ENCODE measurements around the gene CNST.
A peak's percentile ranks its signal among the peaks of the same experiment; 100 is the strongest.
"Not testable (repeated sequence)": the region's sequence is repeated elsewhere in the genome, so short reads cannot be mapped to it uniquely, and the experiment has no call there.

Gene CNST

DNA sequence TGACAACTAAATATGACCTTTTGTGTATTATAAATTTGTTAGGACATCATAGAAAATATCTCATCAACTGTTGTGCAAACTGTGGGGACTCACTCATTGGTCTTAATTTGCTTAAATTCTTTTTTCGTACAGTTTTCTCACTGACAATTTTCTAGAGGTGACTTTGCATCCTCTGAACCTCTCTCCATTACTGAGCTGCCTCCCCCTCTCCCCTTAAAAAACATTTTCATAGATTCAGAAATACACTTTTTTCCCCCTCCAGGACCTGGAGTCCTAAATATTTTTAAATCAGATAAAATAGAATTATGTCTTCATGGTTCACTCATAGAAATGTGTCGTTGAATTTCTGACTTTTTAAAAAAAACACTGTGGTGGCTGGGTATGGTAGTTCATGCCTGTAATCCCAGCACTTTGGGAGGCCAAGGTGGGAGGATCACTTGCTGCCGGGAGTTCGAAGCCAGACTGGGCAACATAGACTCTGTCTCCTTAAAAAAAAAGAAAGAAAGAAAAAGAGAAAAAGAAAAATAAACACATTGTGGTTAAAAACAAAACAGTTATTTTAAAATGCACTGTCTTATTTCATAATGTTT is 1.5 kb downstream of the CNST start:
- H3K4me1 Mint-ChIP-seq (ENCODE audit: low read depth) = peaks cover 39% of the 10 kb centered on the region
- no peaks in the 10 kb centered on the region for H3K27me3 Mint-ChIP-seq (ENCODE audit: low read depth)
- no peaks in the 10 kb centered on the region for H3K9me3 Mint-ChIP-seq
- peaks cover 23% of the 10 kb centered on the region for H3K36me3 Mint-ChIP-seq (ENCODE audit: low read depth)
- H3K4me3 Mint-ChIP-seq = peak overlapping the region; percentile 98
- H3K27ac Mint-ChIP-seq = peak overlapping the region; percentile 96
- DNase-seq (ENCODE audit: low spot score) = no peak

DNA sequence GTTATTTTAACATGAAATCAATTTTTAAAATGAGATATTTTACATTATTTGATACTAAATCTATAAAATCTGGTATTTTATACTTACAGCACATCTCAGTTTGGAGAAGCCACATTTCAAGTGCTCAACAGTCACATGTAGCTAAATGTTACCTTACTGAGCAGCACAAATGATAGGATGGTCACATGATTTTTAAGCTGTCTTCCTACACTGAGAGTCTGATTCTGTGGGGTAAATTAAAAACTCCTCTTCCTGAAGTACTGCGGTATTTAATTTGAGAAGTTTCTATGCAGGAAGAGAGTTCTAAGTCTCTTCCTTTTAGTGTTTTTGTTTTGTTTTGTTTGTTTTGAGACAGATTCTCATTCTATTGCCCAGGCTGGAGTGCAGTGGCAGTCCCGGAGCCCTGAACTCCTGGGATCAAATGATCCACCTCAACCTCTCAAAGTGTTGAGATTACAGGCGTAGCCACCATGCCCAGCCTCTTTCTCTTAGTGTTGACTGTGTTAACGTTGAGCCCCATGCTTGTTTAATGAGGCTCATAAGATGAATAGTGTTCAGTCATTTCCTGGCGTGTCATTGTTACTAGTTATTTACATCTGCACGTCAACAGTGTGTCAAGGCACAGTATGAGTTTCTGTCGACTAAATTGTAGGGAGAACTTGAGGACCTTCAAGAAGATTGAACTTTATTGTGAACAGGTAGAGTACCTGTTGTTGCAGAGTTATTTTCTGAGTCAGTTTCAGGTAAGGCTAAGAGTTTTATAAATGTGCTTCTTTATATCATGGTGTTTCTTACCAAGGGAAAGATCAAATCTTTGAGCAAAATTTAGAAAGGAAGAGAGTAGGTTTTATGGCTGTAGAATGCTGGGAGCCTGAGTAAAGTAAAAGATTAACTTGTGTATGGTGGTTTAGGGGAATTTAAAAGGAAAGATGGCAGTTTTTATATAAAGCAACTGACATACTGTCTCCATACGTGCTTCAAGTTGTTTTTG is 3.3 kb downstream of the CNST start:
- H3K4me1 Mint-ChIP-seq (ENCODE audit: low read depth) = peaks cover 45% of the 10 kb centered on the region
- peak overlapping the region; percentile 88 for H3K4me3 Mint-ChIP-seq
- H3K27me3 Mint-ChIP-seq (ENCODE audit: low read depth) = no peaks in the 10 kb centered on the region
- H3K36me3 Mint-ChIP-seq (ENCODE audit: low read depth) = peaks cover 18% of the 10 kb centered on the region
- H3K27ac Mint-ChIP-seq = peak overlapping the region; percentile 99
- no peaks in the 10 kb centered on the region for H3K9me3 Mint-ChIP-seq
- peak; percentile 33 for DNase-seq (ENCODE audit: low spot score)

DNA sequence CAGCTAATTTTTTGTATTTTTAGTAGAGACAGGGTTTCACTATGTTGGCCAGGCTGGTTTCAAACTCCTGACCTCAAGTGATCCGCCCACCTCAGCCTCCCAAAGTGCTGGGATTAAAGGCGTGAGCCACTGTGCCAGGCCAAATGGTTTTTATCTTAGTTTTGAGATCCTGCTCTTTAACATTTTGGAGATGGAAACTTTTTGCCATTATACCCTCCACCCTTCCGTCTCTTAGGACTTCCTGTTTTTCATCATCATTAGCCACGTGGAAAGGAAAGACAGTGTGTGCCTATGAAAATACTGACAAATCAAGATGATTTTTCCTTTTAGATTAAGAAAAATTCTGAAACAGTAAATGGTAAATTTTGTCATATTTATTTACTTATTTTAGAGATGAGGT is 5.1 kb downstream of the CNST start:
- H3K4me1 Mint-ChIP-seq (ENCODE audit: low read depth) = peaks cover 43% of the 10 kb centered on the region
- not testable (repeated sequence) for H3K9me3 Mint-ChIP-seq; DNase-seq (ENCODE audit: low spot score); H3K27me3 Mint-ChIP-seq (ENCODE audit: low read depth)
- peaks cover 18% of the 10 kb centered on the region for H3K36me3 Mint-ChIP-seq (ENCODE audit: low read depth)
- peak overlapping the region; percentile 47 for H3K4me3 Mint-ChIP-seq
- peak overlapping the region; percentile 87 for H3K27ac Mint-ChIP-seq

DNA sequence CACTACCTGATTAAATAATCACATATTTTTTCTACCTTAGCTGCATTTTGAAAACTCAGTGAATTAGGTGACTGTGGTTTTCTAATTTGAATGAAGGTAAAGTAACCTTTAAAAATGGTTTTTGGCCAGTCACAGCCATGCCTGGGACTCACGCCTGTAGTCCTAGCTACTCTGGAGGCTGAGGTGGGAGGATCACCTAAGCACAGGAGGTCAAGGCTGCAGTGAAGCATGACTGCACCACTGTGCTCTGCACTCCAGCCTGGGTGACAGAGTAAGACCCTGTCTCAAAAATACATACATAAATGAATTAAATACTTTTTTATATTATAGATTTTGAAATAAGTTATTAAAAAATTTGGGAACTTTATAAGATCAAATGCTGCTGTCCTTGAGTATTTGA is 5.7 kb downstream of the CNST start:
- H3K27ac Mint-ChIP-seq = no peak overlapping the region
- H3K27me3 Mint-ChIP-seq (ENCODE audit: low read depth) = no peaks in the 10 kb centered on the region
- no peak overlapping the region for H3K4me3 Mint-ChIP-seq
- H3K36me3 Mint-ChIP-seq (ENCODE audit: low read depth) = peaks cover 19% of the 10 kb centered on the region
- H3K9me3 Mint-ChIP-seq = no peaks in the 10 kb centered on the region
- peaks cover 44% of the 10 kb centered on the region for H3K4me1 Mint-ChIP-seq (ENCODE audit: low read depth)
- no peak for DNase-seq (ENCODE audit: low spot score)

DNA sequence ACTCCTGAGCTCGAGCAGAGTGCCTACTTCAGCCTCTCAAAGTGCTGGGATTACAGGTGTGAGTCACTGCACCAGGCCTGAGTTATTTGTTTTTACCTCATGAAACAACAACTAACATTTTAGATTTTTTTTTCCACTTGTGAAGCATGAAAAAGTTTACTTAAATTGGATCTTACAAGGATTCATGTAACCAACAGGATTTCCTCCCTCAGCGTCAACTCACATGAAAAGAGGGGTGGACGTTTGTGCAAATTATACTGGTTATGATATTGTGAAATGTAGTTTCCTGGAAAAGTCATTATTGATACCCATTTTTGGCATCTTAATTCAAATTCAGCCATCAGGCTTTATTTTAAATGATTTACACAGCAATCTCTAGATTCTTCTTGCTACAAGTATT is 6.5 kb downstream of the CNST start:
- peaks cover 20% of the 10 kb centered on the region for H3K36me3 Mint-ChIP-seq (ENCODE audit: low read depth)
- no peaks in the 10 kb centered on the region for H3K27me3 Mint-ChIP-seq (ENCODE audit: low read depth)
- no peaks in the 10 kb centered on the region for H3K9me3 Mint-ChIP-seq
- DNase-seq (ENCODE audit: low spot score) = no peak
- H3K27ac Mint-ChIP-seq = no peak overlapping the region
- H3K4me3 Mint-ChIP-seq = peak overlapping the region; percentile 29
- peaks cover 47% of the 10 kb centered on the region for H3K4me1 Mint-ChIP-seq (ENCODE audit: low read depth)

DNA sequence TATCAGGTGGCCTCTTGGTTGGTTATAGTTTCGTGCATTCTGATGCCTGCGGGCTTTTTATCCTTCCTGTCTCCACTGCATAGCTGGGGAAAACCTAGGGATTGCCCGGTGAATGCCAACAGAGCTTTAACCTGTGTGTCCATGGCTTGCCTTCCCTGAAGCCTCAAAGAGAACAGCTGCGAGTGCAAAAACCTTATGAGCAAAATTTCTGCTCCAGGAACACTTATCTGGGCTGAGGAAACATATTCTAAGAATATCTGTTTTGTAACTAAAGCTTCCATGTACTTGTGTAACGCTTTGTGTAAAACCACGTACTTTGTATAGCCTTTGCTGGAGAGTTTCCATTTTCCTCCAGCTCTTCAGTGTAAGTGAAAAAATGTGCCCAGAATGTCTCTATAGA is 7.2 kb downstream of the CNST start:
- H3K4me3 Mint-ChIP-seq = peak overlapping the region; percentile 12
- H3K36me3 Mint-ChIP-seq (ENCODE audit: low read depth) = peaks cover 23% of the 10 kb centered on the region
- H3K9me3 Mint-ChIP-seq = no peaks in the 10 kb centered on the region
- H3K27ac Mint-ChIP-seq = no peak overlapping the region
- no peak for DNase-seq (ENCODE audit: low spot score)
- H3K4me1 Mint-ChIP-seq (ENCODE audit: low read depth) = peaks cover 45% of the 10 kb centered on the region
- no peaks in the 10 kb centered on the region for H3K27me3 Mint-ChIP-seq (ENCODE audit: low read depth)

DNA sequence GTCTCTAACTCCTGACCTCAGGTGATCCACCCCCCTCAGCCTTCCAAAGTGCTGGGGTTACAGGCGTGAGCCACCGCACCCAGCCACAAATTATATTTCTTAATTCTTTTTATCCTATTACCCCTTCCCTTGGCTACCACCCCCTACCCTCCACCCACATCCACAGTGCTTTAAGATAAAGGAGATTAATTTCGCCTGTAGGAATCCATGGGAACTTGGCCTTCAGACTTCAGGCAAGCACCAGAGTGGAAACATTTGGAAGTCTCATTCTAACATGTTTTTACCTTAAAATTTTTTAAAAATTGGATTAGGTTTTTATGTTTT is 10.4 kb downstream of the CNST start:
- Mint-ChIP-seq H3K27me3 (ENCODE audit: low read depth) (no peaks in the 10 kb centered on the region), H3K36me3 (ENCODE audit: low read depth) (peaks cover 18% of the 10 kb centered on the region), H3K4me1 (ENCODE audit: low read depth) (peaks cover 35% of the 10 kb centered on the region), H3K4me3 (no peak overlapping the region), H3K27ac (no peak overlapping the region), H3K9me3 (no peaks in the 10 kb centered on the region)
- DNase-seq (ENCODE audit: low spot score) = no peak

DNA sequence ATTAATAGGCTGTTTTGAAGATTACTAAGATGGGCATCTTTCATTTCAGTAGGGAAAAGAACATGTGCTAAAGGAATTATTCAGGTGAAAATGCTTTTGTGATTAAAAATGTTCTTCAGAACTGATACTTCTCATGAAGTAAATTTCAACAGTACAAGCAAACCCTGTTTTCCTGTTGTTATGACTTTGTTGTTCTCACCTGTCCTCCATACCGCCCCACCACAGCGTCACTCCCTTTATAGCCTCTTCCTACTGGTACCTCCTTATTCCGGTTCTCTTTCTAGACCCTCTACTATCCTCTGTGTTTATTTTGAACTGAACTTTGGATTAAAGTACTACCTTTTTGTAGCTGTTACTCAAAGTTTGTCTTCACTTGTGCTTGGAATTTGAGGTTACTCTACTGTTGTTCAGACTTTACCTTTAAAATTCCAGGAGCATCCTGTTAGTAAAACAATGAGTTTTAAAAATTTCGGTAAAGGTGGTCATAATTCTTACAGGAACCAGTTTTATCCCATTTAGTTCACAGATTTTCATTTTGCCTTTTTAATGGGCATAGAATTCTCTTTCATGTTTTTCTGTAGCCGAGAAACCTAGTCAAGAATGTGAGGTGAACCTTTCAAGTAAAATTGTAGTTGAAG is 10.9 kb downstream of the CNST start:
- H3K9me3 Mint-ChIP-seq = no peaks in the 10 kb centered on the region
- H3K36me3 Mint-ChIP-seq (ENCODE audit: low read depth) = peaks cover 18% of the 10 kb centered on the region
- no peaks in the 10 kb centered on the region for H3K27me3 Mint-ChIP-seq (ENCODE audit: low read depth)
- peak overlapping the region; percentile 8 for H3K27ac Mint-ChIP-seq
- DNase-seq (ENCODE audit: low spot score) = no peak
- H3K4me3 Mint-ChIP-seq = peak overlapping the region; percentile 43
- peaks cover 35% of the 10 kb centered on the region for H3K4me1 Mint-ChIP-seq (ENCODE audit: low read depth)

DNA sequence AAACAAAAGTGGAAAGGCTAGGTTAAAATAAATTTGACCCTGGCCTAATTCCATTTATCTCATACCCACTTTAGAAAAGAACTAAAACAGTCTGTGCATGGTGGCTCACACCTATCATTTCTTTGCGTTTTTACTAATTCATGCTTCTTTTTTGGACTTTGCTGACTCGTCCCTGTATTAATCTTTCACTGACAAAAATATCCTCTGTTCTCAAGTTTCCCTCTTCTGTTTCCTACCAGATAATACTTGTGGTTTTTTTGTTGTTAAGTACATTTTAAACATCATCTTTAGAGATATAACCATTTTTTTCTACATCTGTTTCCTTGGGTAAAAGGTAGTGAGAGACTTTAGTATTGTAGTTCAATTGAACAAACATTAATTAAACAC is 11.5 kb downstream of the CNST start:
- peaks cover 18% of the 10 kb centered on the region for H3K36me3 Mint-ChIP-seq (ENCODE audit: low read depth)
- H3K27me3 Mint-ChIP-seq (ENCODE audit: low read depth) = no peaks in the 10 kb centered on the region
- peak overlapping the region; percentile 43 for H3K27ac Mint-ChIP-seq
- peaks cover 35% of the 10 kb centered on the region for H3K4me1 Mint-ChIP-seq (ENCODE audit: low read depth)
- H3K9me3 Mint-ChIP-seq = no peaks in the 10 kb centered on the region
- no peak overlapping the region for H3K4me3 Mint-ChIP-seq
- no peak for DNase-seq (ENCODE audit: low spot score)

DNA sequence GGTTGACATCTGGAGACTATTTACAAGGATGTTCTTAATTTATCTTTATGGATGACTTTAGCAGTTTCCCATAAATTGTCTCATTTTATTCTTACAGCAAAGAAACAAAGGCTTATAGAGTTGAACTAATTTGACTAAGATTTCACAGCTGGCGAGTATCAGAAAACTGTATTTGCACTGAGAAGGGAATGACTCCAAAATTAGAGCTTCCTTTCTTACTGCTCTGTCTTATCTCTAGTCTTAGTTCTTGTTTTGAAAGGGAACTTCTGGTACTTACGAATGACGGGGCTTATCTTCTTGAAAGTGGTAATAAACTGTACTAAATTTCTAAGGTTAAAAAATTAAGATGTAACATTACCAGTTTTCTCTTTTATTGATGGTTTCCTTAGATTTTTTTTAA is 13.6 kb downstream of the CNST start:
- Mint-ChIP-seq H3K27me3 (ENCODE audit: low read depth) (no peaks in the 10 kb centered on the region), H3K36me3 (ENCODE audit: low read depth) (peaks cover 16% of the 10 kb centered on the region)

DNA sequence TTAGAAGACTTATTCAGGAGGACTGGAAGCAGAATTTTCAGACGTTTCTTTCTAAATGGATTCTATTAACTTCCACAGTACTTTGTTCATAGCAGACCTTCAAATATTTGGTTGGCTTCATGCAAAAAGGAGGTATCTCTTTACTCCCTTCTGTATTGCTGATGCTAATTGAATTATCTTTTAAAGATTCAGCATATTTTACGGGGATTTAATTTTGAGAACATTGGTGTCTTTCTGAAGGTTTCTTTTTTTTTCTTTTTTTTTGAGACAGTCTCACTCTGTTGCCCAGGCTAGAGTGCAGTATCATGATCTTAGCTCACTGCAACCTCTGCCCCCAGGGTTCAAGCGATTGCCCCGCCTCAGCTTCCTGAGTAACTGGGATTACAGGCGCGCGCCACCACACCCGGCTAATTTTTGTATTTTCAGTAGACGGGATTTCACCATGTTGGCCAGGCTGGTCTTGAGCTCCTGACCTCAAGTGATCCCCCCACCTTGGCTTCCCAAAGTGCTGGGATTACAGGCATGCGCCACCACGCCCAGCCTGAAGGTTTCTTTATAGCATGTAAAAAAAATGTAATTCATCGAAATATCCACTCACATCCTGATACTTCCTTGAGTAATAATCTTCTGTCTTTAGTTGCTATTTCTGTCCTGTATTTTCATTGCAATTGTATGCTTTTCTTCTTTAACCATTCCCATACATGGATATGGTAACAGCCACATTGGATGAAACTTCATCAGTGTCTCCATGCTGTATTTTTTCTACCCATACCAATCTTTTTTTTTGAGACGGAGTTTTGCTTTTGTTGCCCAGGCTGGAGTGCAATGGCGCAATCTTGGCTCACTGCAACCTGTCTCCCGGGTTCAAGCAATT is 14.5 kb downstream of the CNST start:
- no peak for DNase-seq (ENCODE audit: low spot score)
- no peak overlapping the region for H3K27ac Mint-ChIP-seq
- H3K27me3 Mint-ChIP-seq (ENCODE audit: low read depth) = no peaks in the 10 kb centered on the region
- peaks cover 10% of the 10 kb centered on the region for H3K36me3 Mint-ChIP-seq (ENCODE audit: low read depth)
- no peak overlapping the region for H3K4me3 Mint-ChIP-seq
- H3K4me1 Mint-ChIP-seq (ENCODE audit: low read depth) = peaks cover 26% of the 10 kb centered on the region
- H3K9me3 Mint-ChIP-seq = no peaks in the 10 kb centered on the region

More for the DNA sequence above, 13.6 kb downstream of the CNST start:
- DNase-seq (ENCODE audit: low spot score) = no peak
- Mint-ChIP-seq H3K27ac (no peak overlapping the region), H3K4me1 (ENCODE audit: low read depth) (peaks cover 27% of the 10 kb centered on the region), H3K9me3 (no peaks in the 10 kb centered on the region), H3K4me3 (no peak overlapping the region)

DNA sequence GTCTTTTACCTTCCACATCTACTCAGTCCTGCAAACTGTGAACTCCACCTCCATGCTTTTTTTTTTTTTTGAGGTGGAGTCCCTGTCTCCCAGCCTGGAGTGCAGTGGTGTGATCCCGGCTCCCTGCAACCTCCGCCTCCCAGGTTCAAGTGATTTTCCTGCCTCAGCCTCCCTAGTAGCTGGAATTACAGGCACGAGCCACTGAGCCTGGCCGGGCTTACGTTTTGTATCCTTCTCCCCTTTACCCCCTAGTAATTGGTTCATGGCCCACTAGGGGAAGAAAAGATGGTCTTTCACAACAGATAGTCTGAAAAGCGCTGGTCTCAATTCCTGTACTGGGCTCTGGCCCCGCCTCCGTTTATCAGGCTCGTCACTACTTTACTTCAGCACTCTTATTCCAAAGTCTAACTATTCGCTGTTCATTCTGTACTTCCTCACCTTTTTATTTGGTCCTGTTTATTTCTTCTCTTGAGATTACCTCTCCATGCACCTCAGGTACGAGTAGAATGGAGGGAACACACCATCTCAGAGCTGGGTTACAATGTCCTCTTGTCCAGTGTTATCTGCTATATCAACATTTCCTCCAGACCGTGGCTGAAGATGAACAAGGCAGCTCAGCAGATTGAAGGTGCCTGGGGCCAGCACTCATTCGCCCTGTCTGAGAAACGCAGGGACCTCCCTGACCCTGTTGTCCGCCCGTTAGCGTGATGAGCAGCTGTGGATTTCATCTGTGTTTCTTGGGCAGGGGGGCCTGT is 16.2 kb downstream of the CNST start:
- no peaks in the 10 kb centered on the region for H3K27me3 Mint-ChIP-seq (ENCODE audit: low read depth)
- H3K27ac Mint-ChIP-seq = no peak overlapping the region
- peaks cover 8% of the 10 kb centered on the region for H3K36me3 Mint-ChIP-seq (ENCODE audit: low read depth)
- no peak overlapping the region for H3K4me3 Mint-ChIP-seq
- H3K9me3 Mint-ChIP-seq = no peaks in the 10 kb centered on the region
- no peak for DNase-seq (ENCODE audit: low spot score)
- peaks cover 23% of the 10 kb centered on the region for H3K4me1 Mint-ChIP-seq (ENCODE audit: low read depth)

DNA sequence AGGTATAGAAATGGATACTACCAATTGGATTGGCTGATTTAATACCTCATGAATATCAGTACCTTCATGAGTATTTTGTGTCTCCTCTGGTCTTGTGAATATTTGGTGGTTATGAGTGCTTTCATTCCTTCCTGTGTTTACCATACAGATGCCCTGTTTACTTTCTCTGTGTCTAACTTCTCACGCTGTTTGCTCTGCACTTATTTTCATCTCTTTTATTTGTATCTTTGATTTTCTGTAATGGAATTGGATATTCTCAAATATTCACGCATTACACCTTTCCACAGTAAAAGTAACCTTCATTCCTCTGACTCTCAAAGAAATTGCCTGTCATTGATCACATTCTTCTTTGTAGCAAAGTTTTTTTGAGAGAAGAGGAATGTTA is 16.8 kb downstream of the CNST start:
- H3K36me3 Mint-ChIP-seq (ENCODE audit: low read depth) = peaks cover 5% of the 10 kb centered on the region
- no peak overlapping the region for H3K4me3 Mint-ChIP-seq
- peaks cover 21% of the 10 kb centered on the region for H3K4me1 Mint-ChIP-seq (ENCODE audit: low read depth)
- no peaks in the 10 kb centered on the region for H3K27me3 Mint-ChIP-seq (ENCODE audit: low read depth)
- DNase-seq (ENCODE audit: low spot score) = no peak
- no peaks in the 10 kb centered on the region for H3K9me3 Mint-ChIP-seq
- H3K27ac Mint-ChIP-seq = no peak overlapping the region
